Activated CD8-positive, alpha-beta memory T cell treated with anti-CD3 and anti-CD28 coated beads for 1 hour (primary cell): ENCODE measurements around the gene SCGB1A1.
A peak's percentile ranks its signal among the peaks of the same experiment; 100 is the strongest.

Experiments
- DNase-seq, 2 donors: peaks; one replicate each; pipeline ENCODE4 v3.0.0-alpha.2; 2020; ENCODE audit warnings: low read depth in 1 of 2; ENCODE audit errors: extremely low read depth in 1 of 2

Gene SCGB1A1

DNA sequence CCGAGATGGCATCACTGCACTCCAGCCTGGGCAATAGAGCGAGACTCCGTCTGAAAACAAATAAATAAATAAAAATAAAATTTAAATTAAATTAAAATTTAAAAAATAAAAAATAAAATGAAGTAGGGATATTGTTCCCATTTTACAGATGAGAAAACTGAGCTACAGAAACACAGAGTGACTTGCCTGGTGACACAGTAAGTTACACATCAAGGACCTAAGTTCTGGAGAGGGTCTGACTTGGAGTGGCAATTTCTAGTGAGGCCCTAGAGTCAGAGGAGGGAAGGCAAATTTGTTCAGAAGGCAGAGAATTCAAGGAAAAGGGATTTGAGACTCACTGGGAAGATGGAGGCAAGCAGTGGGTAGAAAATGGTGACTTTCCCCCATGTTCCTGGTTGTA is 2.0 kb downstream of the SCGB1A1 start:
- no peak for DNase-seq

DNA sequence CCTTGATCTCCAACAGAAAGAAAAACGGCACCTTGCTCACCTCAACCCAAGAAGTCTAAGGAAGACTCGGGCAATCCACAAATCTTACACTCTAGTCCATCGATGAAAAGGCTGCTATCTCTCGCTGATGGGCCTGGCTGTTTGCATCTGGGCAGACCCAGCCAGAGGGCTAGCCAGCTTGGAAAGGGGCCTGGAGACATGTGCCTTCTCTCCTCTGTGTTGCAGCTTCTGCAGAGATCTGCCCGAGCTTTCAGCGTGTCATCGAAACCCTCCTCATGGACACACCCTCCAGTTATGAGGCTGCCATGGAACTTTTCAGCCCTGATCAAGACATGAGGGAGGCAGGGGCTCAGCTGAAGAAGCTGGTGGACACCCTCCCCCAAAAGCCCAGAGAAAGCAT is 3.2 kb downstream of the SCGB1A1 start:
- no peak for DNase-seq

DNA sequence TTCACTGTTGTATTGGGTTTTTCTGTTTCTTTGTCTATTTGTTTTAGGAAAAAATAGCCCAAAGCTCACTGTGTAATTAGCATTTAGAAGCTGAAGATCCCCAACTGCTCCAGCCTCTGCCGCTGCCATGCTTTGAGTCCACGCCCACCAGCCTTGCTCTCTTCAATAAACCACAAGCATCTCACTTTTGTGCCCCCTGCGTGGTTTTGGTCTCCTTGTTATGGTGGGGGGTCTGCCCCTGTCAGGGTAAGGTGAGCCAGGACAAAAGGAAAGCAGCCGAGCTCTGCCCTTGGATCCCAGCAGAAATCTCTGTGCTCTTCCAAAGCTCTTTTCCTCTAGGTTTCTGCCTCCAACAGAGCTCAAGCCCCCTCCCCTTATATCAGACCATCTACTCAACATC is 4.2 kb downstream of the SCGB1A1 start:
- DNase-seq = no peak

DNA sequence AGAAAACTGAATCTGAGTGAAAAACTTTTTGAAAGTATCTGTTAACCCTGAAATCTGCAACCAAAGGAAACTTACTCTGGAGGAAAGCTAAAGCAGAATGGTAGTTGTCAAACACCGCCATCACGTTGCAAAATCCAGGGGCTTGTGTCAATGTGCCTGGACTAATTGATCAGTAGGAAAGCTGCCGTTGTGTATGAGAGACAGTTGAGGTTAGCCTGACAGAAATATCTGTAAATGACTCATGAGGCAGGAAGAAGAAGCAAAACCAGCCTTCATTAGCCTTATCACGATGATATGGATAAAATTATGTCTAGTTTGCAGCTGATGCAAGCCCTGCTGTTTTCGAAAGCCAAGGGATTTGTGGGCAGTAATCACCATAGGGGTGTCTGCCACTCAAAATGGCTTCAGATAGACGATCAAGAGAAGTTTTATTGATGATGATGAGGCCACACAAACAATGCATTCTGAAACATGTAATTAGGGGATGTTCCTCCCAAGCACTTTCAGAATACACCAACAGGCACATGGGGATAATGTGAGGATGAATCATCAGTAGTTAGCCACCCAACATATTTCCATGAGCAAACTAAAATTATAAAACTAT is 8.9 kb downstream of the SCGB1A1 start:
- no peak for DNase-seq

DNA sequence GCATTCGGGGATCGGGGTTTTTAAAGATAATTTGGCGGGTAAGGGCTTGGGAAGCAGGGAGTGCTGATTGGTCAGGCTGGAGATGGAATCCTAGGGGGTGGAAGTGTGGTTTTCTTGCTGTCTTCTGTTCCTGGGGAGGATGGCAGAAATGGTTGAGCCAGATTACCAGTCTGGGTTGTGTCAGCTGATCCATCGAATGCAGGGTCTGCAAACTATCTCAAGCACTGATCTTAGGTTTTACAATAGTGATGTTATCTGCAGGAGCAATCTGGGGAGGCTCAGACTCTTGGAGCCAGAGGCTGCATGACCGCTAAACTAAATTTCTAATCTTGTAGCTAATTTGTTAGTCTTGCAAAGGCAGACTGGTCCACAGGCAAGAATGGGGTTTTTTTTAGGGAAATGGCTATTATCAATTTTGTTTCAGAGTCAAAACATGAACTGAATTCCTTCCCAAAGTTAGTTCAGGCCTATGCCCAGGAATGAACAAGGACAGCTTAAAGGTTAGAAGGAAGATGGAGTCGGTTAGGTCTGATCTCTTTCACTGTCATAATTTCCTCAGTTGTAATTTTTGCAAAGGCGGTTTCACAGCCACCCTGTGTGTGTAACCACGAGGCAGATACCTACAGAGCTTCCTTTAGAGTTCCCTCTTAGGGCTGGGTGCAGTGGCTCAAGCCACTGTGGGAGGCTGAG is 10.2 kb downstream of the SCGB1A1 start:
- no peak for DNase-seq

DNA sequence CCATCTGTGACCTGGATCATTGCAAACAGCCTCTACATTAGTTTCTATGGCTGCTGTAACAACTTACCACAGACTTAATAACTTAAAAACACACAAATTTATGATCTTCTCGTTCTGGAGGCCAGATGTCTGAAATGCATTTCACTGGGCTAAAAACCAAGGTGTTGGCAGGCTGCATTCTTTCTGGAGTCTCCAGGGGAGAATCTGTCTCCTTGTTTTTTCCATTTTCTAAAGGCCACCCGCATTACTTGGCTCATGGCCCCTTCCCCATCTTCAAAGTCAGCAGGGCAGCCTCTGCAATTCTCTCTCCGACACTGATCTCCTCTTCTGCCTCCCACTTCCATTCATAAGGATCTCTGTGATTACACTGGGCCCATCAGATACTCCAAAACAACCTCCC is 11.6 kb downstream of the SCGB1A1 start:
- DNase-seq = no peak

DNA sequence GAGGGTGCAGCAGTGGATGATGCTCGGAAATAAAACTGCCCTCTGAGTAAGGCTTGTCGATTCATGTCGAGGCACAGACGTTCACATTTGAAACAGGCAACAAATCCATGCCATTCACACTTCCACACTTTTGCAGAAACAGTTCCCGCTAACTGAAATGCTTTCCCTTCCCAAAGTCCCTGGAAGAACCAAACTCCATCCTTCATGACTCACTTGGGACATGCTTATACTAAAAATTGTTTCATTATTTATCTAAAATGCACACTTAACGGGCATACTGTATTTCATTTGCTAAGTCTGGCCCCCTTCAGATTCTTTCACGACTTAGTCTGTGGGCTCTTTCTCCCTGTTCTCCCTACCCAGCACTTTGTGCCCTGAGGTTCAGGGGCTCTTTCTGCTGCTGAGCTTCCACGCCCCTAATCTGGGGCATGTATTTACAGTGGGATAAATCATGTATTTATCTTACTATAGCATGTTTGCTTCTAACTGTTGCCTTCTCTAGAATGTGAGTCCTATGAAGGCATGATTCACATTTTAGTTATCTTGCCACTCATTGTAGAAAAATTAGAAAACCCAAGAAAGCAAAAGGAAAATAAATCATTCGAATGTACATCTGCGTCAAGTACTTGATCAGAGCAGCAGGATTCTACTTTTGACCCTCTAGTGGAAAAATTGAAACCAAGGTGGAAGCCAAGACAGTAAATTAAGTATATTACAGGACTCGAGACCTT is 12.5 kb downstream of the SCGB1A1 start:
- DNase-seq = no peak

DNA sequence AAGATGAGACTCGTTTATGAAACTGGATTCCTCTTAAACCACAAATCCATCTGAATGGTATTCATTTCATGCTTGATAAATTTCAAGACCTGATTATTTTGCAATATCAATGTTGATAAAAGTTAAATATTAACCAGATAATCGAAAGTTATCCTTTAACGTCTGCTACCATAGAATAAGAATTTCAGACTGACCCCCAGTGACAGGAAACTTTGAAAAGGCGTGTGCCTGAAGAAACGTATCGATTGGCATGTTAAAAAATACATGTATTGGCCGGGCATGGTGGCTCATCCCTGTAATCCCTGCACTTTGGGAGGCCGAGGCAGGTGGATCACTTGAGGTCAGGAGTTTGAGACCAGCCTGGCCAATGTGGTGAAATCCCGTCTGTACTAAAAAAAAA is 13.9 kb downstream of the SCGB1A1 start:
- no peak for DNase-seq

DNA sequence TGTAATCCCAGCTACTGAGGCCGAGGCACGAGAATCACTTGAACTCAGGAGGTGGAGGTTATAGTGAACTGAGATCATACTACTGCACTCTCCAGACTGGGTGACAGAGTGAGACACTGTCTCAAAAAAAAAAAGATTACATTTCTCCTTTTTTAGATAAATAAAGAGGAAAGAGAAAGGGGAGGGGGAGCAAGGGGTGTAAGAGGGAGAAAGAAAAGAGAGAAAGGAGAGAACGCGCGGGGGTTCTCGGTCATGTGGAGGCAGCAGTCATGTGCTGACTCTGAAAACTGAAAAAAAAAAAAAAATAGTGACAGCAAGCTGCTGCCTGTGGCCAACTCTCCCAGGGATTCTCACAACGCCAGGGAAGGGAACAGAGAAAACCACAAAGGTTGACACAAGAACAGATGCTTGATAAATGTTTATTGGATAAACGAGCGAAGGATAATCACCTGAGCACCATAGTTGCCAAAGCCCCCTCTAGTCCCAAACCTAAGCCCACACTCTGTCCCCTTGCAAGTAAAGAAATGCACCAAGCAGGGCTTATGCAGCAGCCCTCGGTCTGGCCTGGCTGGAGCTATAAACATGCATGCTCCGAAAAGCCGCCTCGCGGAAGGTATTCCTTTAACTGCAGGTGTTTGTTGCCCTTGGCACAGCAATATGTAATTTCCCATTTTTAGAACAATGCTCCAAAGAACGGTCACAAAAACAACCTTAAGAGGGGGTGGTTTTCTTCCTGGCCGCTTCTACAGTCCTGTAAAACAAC is 14.5 kb downstream of the SCGB1A1 start:
- DNase-seq = no peak

DNA sequence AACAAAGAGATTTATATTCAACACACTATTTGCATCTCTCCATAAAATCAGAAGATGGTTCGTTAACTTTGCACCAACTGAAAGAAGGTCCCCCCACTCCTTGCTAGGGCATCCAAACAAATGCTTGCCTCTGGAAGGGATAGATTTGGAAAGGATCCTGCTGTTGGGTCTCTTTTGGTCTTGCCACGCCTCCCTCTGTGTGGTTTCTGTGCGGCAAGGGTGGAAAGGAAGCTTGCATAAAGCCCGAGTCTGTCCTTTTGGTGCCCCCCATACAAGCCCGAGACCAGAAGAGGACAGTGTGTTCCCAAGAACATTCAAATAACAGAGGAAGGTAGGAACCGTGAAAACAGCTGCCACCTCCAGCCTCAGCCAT is 15.1 kb downstream of the SCGB1A1 start:
- no peak for DNase-seq

DNA sequence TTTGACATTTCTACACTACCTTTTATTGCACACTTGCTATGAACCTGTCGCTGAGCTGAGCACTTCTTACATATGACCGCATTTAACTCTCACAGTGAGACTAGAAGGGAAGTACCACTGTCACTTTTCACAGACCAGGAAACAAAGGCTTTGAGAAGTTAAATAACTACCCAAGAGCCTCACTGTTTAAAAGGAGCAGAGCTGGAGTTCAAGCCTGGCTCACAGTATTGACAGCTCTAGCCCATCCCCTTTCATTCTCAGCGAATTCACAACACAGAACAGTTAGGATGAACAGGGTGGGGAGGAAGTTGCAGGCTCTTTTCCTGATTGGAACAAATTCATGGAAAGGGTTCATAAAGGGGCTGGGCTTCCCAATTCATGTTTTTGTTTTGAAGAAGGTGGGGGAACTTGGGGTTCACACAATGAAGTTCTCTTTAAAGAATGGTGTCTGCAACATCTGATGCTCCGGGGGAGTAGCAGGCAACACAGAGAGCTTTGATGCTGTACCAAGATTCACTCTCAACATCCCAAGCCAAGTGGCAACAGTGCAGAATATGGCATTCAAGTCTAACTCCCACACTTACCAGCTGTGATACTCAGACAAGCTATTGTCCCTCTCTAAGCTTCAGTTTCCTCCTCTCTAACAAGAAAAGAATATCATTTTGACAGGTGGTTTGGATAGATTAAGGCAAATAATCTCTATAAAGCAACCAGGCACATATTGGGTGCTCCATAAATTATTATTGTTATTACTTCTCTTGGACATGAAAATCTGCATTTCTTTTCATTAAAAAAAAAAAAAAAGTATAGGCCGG is 17.2 kb downstream of the SCGB1A1 start:
- DNase-seq = no peak

DNA sequence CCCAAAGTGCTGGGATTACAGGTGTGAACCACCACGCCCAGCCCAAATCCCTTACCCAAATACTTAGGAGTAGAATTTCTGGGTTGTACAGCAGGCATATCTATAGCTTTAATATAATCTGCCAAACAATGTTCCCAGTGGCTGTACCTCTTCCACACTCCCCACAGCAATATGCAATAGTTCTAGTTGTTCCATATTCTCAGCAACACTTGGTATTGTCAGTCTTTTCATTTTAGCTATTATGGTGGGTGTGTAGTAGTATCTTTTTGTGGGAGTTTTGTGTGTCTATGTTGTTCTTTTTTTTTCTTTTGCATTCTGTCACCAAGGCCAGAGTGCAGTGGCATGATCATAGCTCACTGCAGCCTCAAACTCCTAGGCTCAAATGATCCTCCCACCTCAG is 18.8 kb downstream of the SCGB1A1 start:
- DNase-seq = no peak

DNA sequence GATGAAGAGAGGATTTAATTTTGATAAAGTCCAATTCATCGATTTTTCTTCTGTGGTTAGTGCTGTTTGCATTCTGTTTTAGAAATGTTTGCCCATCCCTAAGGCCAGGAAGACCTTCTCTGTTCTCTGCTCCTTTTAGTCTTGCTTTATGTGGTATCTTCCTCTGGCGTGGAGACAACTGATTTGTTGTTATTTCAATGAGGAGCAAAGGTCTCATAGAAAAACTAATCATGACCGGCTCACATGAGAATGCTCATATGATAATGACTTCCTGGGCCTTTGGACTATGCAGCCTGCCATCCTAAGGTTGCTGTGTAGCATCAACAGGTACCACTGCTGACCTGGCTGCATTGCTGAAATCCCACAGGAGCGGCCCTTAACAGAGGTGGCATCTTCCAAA is 19.8 kb downstream of the SCGB1A1 start:
- no peak for DNase-seq

DNA sequence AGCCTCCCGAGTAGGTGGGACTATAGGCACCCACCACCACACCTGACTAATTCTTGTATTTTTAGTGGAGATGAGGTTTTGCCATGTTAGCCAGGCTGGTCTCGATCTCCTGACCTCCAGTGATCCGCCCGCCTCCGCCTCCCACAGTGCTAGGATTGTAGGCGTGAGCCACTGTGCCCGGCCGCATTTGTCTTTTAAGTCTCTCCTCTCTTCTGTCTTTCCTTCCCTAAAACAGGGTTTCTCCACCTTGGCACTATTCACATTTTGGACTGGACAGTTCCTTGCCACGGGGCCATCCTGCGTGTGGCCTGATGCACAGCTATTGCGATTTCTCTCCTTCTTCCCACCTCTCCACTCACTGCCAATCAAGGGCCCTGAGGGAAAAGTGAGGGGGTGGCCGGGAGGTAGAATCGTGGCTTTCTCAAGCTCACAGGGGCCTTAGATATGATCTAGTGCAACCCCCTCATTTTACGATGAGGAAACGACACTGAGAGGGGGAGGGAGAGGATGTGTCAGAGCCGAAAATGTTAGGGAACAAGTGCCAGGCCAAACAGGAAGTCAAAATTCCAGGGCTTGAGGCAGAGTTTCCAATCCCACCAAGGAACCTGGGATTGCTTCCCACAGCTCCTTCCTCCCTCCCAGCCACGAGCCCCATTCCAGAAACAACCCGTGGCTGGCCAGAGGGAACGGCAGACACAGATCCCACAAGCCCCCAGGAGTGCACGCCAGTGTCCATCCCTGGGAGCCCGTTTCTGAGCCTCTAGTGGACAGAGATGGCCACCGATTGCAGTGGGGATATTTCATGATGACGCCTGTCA is 21.2 kb downstream of the SCGB1A1 start:
- no peak for DNase-seq

DNA sequence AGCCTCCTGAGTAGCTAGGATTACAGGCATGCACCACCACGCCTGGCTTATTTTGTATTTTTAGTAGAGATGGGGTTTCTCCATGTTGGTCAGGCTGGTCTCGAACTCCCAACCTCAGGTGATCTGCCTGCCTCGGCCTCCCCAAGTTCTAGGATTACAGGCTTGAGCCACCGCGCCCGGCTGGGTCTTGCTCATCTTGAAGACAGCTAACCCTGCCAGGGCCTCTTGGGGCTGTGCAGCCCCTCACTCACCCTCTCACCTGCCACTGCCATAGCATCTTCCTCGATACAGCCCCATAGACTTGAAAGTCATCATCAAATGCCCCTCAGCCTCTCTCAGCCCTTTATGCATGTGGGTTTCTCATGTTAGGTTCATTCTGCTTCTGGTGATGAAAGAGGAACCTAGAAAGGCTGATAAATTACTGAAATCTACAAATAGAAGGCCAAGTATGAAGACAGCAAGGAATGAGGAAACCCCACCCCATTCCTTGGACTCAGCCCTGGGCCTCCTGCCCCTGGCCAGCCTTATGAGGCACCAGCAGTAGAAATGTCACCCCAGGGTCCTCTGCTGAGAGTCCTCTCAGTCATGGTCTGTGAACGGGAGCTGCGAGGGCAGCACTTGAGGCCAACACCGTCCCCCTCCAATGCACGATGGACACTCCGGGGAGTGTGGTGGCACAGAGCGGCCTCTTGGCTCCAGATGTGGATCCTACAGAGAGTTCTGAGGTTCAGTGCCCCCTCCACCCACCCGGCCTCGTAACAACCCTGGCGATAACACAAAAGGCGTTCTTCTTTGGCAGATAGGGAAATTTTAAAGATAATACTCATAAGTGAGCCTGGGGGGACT is 24.8 kb downstream of the SCGB1A1 start:
- DNase-seq = no peak

DNA sequence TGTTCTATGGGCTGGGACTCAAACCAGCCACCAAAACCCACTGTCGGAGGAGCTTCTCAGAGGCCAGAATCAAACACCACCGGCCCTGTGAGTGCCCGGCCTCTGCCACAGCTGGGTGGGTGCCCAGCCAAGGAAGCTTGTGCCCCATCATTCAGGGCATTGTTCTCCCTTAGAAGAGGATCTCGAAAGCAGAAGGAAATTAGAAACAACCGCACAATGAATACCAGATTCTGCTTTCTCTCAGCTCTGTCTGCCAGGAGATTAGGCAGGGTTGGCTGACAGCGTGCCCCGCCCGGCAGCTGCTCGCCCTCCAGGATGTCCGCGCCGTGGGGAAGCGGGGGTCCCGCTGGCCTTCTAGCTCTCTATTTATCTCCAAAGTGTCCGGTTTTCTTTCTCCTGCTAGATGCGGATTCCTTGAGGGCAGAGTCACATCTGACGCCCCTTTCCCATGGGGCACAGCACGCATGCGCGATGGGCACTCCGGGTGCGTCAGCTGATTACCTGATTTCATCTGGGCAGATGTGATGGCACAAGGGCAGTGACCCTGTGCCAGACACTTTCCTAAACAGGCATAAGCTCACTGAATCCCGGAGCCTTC is 25.5 kb downstream of the SCGB1A1 start:
- peak in 1 of 2 donors; percentile 11 for DNase-seq

DNA sequence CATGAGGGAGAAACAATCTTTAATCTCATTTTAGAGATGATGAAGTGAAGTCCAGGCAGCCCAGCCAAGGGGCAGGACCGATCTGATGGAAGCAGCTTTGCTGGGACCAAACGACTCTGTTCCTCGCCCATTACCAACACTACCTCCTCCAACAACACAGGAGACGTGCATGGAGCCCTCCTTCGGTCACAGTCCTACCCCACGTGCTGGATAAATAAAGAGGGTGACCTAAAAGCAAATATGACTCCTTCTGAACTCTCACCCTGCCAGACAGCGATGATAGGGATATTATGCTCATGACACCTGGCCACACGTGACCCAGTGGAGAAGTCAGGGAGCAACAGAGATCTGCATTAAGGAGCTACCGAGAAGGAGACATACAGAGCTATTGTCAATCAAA is 26.0 kb downstream of the SCGB1A1 start:
- DNase-seq = no peak

DNA sequence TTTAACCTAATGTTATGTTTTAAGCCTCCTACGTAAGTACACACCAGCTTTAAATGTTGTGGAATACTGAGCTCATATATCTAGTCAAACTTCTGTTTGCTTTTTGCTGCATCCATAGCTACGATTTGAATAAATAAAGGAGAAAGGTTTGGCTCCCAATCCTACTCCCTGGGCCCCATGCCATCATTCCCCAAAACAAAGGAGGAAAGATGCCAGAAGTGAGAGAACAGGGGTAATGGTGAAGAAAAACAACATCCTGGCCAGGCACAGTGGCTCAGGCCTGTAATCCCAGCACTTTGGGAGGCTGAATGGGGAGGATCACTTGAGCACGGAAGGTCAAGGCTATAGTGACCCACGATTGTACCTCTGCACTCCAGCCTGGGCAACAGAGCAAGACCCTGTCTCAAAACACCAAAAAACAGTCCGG is 26.5 kb downstream of the SCGB1A1 start:
- no peak for DNase-seq

DNA sequence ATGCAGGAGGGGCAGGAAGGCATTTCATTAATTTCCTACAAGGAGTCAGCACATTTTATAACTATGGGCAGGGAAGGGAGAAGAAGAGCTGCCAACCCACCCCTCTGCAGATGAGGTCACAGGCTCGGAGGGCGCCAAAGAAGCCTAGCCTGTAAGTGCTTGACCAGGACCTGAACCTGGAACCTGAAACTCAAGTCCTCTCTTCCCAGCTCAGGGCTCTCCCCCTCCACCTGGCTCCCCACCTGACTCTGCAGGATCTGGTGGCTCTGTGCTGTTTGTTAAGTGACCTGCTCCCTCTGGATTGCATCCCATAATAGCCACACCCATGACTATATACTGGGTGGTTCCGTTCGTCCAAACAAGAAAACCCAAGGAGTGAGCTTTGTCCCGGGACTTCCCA is 27.3 kb downstream of the SCGB1A1 start:
- no peak for DNase-seq
